Fibroblast of pulmonary artery (primary cell): ENCODE measurements around the gene RCC2.
"Not testable (repeated sequence)": the region's sequence is repeated elsewhere in the genome, so short reads cannot be mapped to it uniquely, and the experiment has no call there.

Source experiments
- DNase-seq: peaks from one replicate; pipeline ENCODE4 v3.0.0-alpha.2; 2010; ENCODE audit warnings: low read depth
- H3K4me3 ChIP-seq: replicated peaks from 2 replicates; pipeline ENCODE4 v1.5.1; 2011; ENCODE audit warnings: low read depth, mild to moderate bottlenecking, control low read depth, low read length, moderate library complexity
- TF ChIP-seq, protein P1 (sequence below): IDR thresholded peaks from 2 replicates; pipeline ENCODE4 v1.5.1; 2011; ENCODE audit warnings: mild to moderate bottlenecking, control low read depth, low read length, inconsistent platforms; ENCODE audit errors: missing control alignments

Gene RCC2

DNA sequence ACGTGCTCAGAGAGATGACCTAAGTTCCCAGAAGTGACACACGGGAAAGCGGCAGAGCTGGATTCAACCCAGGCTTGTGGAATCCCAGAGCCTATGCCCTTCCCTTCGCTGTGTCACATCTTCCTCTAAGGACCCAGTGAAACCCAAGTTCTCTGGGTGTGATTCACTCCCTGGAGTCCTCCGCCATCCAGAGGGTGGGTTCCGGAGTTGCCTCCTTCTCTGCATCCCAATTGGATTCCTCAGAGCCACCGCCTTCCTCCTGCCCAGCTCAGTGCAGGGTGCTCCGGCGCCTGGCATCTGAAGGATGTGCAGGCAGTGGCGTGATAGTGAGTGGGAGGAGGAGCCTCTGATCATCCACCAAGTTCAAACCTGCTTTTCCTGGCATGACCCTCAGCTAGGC, 20.7 kb upstream of the RCC2 start:
- no peak for DNase-seq
- no peak overlapping the region for H3K4me3 ChIP-seq
- TF ChIP-seq, protein P1, sequence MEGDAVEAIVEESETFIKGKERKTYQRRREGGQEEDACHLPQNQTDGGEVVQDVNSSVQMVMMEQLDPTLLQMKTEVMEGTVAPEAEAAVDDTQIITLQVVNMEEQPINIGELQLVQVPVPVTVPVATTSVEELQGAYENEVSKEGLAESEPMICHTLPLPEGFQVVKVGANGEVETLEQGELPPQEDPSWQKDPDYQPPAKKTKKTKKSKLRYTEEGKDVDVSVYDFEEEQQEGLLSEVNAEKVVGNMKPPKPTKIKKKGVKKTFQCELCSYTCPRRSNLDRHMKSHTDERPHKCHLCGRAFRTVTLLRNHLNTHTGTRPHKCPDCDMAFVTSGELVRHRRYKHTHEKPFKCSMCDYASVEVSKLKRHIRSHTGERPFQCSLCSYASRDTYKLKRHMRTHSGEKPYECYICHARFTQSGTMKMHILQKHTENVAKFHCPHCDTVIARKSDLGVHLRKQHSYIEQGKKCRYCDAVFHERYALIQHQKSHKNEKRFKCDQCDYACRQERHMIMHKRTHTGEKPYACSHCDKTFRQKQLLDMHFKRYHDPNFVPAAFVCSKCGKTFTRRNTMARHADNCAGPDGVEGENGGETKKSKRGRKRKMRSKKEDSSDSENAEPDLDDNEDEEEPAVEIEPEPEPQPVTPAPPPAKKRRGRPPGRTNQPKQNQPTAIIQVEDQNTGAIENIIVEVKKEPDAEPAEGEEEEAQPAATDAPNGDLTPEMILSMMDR = no peak

DNA sequence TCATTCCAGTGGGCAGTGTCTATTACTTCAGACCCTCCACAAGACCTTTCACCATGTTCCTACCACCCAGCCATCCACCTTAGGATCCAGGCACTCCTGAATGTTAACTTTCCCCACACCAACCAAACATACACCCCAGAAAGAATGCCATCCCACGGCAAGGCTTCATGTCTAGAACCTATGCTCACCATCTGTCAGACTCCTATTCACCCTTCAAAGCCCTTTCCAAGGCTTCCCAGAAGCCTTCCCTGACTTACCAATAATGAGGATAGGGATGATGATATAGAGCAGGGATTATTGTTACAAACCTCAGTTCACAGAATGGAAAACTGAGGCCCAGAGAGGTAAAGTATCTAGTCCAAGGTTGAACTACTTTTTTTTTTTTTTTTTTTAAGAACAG, 19.3 kb upstream of the RCC2 start:
- TF ChIP-seq, protein P1 = no peak
- no peak overlapping the region for H3K4me3 ChIP-seq
- DNase-seq = no peak

DNA sequence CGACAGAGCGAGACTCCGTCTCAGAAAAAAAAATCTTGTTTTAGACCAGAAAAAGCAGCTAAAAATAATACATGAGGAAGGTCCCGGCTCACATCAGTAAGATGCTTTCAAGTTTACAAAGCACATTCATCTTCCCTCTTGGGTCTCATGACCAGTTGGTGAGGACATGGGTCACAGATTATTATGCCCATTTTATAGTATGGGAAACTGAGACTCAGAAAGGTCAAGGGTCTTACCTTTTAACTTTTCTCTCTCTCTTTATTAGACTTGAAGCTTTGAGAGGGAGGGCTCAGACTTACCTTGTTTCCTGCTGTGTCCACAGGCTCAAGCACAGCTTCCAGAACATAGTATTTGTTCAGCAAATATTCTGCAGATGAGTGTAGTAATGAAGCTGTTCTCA, 13.2 kb upstream of the RCC2 start:
- no peak overlapping the region for H3K4me3 ChIP-seq
- TF ChIP-seq, protein P1 = no peak
- no peak for DNase-seq

DNA sequence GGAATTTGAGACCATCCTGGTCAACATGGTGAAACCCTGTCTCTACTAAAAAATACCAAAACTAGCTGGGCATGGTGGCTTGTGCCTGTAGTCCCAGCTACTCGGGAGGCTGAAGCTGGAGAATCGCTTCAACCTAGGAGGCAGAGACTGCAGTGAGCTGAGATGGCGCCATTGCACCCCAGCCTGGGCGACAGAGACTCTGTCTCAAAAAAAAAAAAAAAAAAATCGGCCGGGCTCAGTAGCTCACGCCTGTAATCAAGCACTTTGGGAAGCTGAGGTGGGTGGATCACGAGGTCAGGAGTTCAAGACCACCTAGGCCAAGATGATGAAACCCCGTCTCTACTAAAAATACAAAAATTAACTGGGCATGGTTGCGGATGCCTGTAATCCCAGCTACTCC, 12.7 kb upstream of the RCC2 start:
- not testable (repeated sequence) for DNase-seq, H3K4me3 ChIP-seq

DNA sequence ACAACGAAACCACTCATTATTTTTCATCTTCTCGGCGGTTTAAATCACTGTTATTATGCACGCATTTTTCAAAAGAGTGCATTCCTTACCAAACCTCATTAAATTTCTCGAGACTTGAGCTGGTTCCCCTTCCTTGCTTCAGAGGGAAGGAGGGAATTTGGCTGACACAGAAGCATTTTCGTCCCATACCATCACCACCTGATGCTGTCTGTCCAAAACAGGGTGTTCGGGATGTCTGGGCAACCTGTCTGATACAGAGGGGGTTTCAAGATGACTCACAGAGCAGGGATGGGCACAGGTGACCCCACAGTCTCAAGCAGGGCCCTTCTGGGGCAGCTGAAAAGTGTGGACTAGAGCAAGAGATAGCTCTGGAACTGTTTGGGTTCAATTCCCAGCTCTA, 12.3 kb upstream of the RCC2 start:
- TF ChIP-seq, protein P1 = no peak
- no peak for DNase-seq
- H3K4me3 ChIP-seq = no peak overlapping the region

DNA sequence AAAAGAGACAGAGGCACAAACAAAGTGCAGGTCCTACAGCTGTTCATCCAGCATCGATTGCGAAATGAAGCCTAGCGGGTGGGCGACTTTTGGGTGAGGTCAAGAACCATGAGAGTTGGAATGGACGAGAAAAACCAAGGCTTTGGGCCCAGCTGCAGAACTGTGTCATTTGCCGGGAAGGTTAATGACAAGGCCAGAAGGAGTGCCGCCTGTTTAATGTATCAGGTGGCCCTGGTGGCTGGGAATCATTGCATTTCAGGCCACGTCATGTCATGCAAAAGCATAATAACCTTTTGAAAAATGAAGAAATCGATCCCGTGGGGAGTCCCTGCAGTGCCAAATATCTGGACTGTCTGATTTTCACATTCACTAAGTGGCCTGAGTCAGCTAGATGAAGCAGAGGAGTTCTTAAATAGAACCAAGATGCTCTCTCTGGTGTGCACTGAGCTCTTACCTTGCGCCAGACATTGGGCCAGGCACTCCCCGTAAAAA, 8.1 kb upstream of the RCC2 start:
- DNase-seq = no peak
- TF ChIP-seq, protein P1 = no peak
- H3K4me3 ChIP-seq = no peak overlapping the region

DNA sequence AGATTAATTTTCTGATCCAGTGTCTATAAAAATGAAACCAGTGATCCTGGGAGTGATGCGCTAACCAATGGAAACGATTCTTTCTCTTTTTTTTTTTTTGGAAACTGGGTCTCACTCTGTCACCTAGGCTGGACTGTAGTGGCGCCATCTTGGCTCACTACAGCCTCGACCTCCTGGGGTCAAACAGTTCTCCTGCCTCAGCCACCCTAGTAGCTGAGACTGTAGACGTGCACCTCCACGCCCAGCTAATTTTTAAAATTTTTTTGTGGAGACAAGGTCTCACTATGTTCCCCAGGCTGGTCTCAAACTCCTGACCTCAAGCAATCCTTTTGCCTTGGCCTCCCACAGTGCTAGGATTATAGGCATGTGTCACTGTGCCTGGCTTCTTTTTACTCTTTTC, 3.4 kb upstream of the RCC2 start:
- TF ChIP-seq, protein P1 = no peak
- DNase-seq = no peak
- H3K4me3 ChIP-seq = no peak overlapping the region

DNA sequence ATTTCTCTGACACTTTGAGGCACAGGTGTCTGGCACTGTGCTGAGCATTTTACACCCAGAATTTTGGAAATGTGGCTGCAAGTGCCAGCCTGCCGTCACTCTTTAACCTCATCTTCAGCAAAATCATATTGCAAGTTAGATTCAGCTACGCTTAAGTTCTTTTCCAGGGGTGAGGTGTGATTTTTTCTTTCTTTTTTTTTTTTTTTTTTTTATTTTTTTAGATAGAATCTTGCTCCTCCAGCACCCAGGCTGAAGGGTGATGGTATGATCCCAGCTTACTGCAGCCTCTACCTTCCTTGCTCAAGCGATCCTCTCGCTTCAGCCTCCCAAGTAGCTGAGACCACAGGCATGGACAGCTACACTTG, 2.5 kb upstream of the RCC2 start:
- no peak overlapping the region for H3K4me3 ChIP-seq
- no peak for DNase-seq
- TF ChIP-seq, protein P1 = no peak
